ENCODE measurements around the gene OXT. TPM values are rescaled to one million over a fixed set of nuclear protein-coding genes. Genes with fewer than 3 reads are reported as not detected.
A peak's percentile ranks its signal among the peaks of the same experiment; 100 is the strongest.

Gene OXT
- total and polyA plus RNA-seq, 2 of the 4 experiments (the other 2 are of a cell fraction): not detected

DNA sequence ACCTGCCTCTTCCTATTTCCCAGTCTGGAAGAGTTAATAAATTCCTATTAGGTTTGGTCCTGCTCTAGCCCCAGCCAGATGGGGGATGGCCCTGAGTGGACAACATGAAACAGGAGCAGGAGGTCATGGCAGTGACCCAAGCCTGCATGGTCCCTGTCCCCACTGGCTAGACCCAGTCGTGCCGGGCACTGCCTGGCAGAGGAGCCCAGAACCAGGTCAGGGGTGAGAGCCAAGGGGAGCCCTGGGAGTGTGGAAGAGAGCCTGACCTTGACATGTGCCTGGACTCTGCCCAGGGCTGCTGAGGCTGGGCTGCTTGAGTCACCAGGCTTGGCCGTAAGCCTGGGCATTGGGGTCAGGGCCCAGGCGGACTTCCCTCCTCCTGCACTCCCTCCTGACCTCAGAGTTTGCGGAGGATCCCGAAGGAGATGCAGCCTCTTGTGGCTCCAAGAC lies 9.5 kb downstream of the OXT start:
- Histone ChIP-seq H2BK5ac (ENCODE audit: low read depth, low read length, poor library complexity, severe bottlenecking) (no peak overlapping the region), H2BK15ac (ENCODE audit: low read depth, low read length) (no peak overlapping the region), H2AK9ac (replicated peaks; ENCODE audit: low read depth, low read length, poor library complexity) (no peak overlapping the region), H3K4me2 (ENCODE audit: low read depth, low read length) (no peak overlapping the region), H3K4me3 (ENCODE audit: insufficient read depth, low read depth, low read length) (no peak overlapping the region), H3K9ac (ENCODE audit: low read depth, low read length) (no peak overlapping the region), H3K79me1 (ENCODE audit: low read depth in 1 of 2, low read length in 2 of 2) (no peaks in the 10 kb centered on the region), H3K4me1 (ENCODE audit: control insufficient read depth, insufficient read depth, low read length) (no peaks in the 10 kb centered on the region; the same call in 1 of the 2 replicates), H2AFZ (replicated peaks; ENCODE audit: low read length, poor library complexity) (no peak overlapping the region), H4K91ac (ENCODE audit: insufficient read depth, low read depth, low read length) (no peak overlapping the region), H3K27ac (ENCODE audit: insufficient read depth, low read length) (no peak overlapping the region), H3K27me3 (ENCODE audit: control insufficient read depth, insufficient read depth, low read length) (peaks cover 55% of the 10 kb centered on the region), H4K20me1 (ENCODE audit: insufficient read depth, low read length) (no peaks in the 10 kb centered on the region), H3K9me3 (ENCODE audit: control insufficient read depth, insufficient read depth, low read length) (no peaks in the 10 kb centered on the region; the same call in 1 of the 2 replicates), H4K8ac (ENCODE audit: low read depth in 2 of 2, low read length in 2 of 2) (no peak overlapping the region), H4K5ac (ENCODE audit: low read depth, low read length) (no peak overlapping the region), H2BK20ac (ENCODE audit: low read depth, low read length) (no peak overlapping the region), H3K4ac (ENCODE audit: low read depth, low read length) (no peak overlapping the region), H2BK120ac (ENCODE audit: low read depth, low read length) (no peak overlapping the region), H3K9me1 (ENCODE audit: insufficient read depth, low read length) (peaks cover 2% of the 10 kb centered on the region; the same call in 1 of the 2 replicates), H3K18ac (ENCODE audit: low read depth, low read length) (no peak overlapping the region), H3K23ac (ENCODE audit: low read depth, low read length) (0 out of 2 replicates have a peak overlapping the region, but pooled peaks have one; percentile 27), H2AK5ac (ENCODE audit: low read depth, low read length) (no peak overlapping the region), H3K14ac (replicated peaks; ENCODE audit: low read depth, low read length) (no peak overlapping the region), H3K56ac (ENCODE audit: extremely low read depth, insufficient read depth, low read length) (no peak overlapping the region), H3K36me3 (ENCODE audit: control insufficient read depth, insufficient read depth, low read length) (no peaks in the 10 kb centered on the region)
- BruUV-seq (replicated peaks): no TSS peak
- TF ChIP-seq RFX5 (IDR thresholded peaks at IDR 0.05; ENCODE audit: low read depth, low read length) (no peak), FOS (IDR thresholded peaks at IDR 0.05; ENCODE audit: low read depth, low read length) (no peak), ELK1 (IDR thresholded peaks at IDR 0.05; ENCODE audit: borderline replicate concordance, low read depth, low read length) (no peak), POLR2A (IDR thresholded peaks at IDR 0.05; ENCODE audit: low read depth, low read length) (no peak), RCOR1 (IDR thresholded peaks at IDR 0.05; ENCODE audit: insufficient replicate concordance, low read length) (no peak), USF2 (IDR thresholded peaks at IDR 0.05; ENCODE audit: low read depth, low read length) (no peak), CHD1 (IDR thresholded peaks at IDR 0.05; ENCODE audit: low read depth, low read length) (no peak), SMC3 (IDR thresholded peaks at IDR 0.05; ENCODE audit: low read depth, low read length) (no peak), MAFK (IDR thresholded peaks at IDR 0.05; ENCODE audit: low read depth, low read length) (no peak), MXI1 (IDR thresholded peaks at IDR 0.05; ENCODE audit: borderline replicate concordance, low read depth, low read length) (no peak), CTCF (conservative IDR thresholded peaks at IDR 0.05; ENCODE audit: low read depth, low read length) (no peak), MAZ (IDR thresholded peaks at IDR 0.05; ENCODE audit: borderline replicate concordance, low read depth, low read length) (no peak)
- ATAC-seq (ENCODE audit: low read depth): peak; percentile 56
- WGBS, 2 experiments (ENCODE audit: extremely low coverage in 2 of 2, insufficient read length in 1 of 2): no CpG with 5 or more reads among the region's 6 CpGs
- intact Hi-C loops (cut with micrococcal nuclease): no loop called here
- dilution Hi-C loops (cut with HindIII; ENCODE audit: low sequenced_read_pairs, unreplicated experiment): no loop called here
- in situ Hi-C loops (cut with MboI; ENCODE audit: low sequenced_read_pairs): no loop called here
- DNase-seq: peak; percentile 18
- ChIA-PET POLR2A (ENCODE audit: unreplicated experiment) (no interaction called here), CTCF (no interaction called here)

Measured in IMR-90 (cell line).